ENCODE measurements around the gene CCDC192.

GRCh38 chr5:127673117-127673800, 29.9 kb upstream of the CCDC192 start:
- TF ChIP-seq CTCF (IDR thresholded peaks at IDR 0.05) (no peak), POLR2A (IDR thresholded peaks at IDR 0.05) (no peak)
